HCT116 (cell line): ENCODE results near the gene HK3. TPM values are rescaled to one million over a fixed set of nuclear protein-coding genes. Genes with fewer than 3 reads are reported as not detected.

Source experiments
- ATAC-seq: fragments of 200-7000 bp; cut with Tn5 transposase; 2 replicates; pipeline ENCODE4 v1.9.1; 2020; ENCODE audit warnings: mild to moderate bottlenecking, moderate library complexity
- BruUV-seq: library from RNA; stranded (reverse); fragments of 400-500 nt; replicated peaks from 2 replicates; lab custom pipeline; 2021; lab: Mats Ljungman, UMichigan
- CTCF ChIA-PET: fragments of 300-600 bp; sonication (Branson Sonifier 250); formaldehyde crosslinking; loops from one replicate; lab custom pipeline; 2021; ENCODE audit warnings: antibody characterized with exemption; lab: Charles Lee
- POLR2A ChIA-PET: fragments of 300-600, 350-600 bp; sonication (Branson Sonifier 250); formaldehyde crosslinking; loops from one replicate; lab custom pipeline; 2021; ENCODE audit warnings: antibody characterized with exemption; lab: Charles Lee
- RAD21 ChIA-PET, 2 experiments: fragments of 300-600 bp; sonication (Branson Sonifier 250); formaldehyde crosslinking; loops; one replicate each; lab custom pipeline; 2023; ENCODE audit warnings: low total read pairs in 2 of 2; ENCODE audit not compliant: uncharacterized antibody in 2 of 2, unreplicated experiment in 2 of 2, low non-redundant PET in 1 of 2; lab: Charles Lee
- DNase-seq: peaks from one replicate; pipeline ENCODE4 v3.0.0-alpha.2; 2010; ENCODE audit warnings: low read depth, low spot score
- H2AFZ ChIP-seq: fragments of 200-600 bp; shearing (Covaris generic), sonication (generic); 2 replicates; pipeline ENCODE4 v1.6.1; 2017; ENCODE audit warnings: low read depth, mixed run types, mixed read lengths, antibody characterized with exemption, low read length; ENCODE audit not compliant: poor library complexity, severe bottlenecking
- H3K27ac ChIP-seq: 2 replicates; pipeline ENCODE4 v1.5.1; 2012; ENCODE audit warnings: low read depth, low read length
- H3K27me3 ChIP-seq: fragments of 200-600 bp; sonication (generic); 2 replicates; pipeline ENCODE4 v1.6.1; 2016; ENCODE audit warnings: mixed run types, low read length, mixed read lengths; ENCODE audit not compliant: insufficient read depth
- H3K36me3 ChIP-seq, 2 experiments: fragments of 200-500 bp in 1 of 2; fragments of 200-600 bp in 1 of 2; sonication (Bioruptor generic) in 1 of 2; sonication (generic) in 1 of 2; 2 replicates each; pipeline versions ENCODE4 v1.5.1 to v1.6.1; 2014 to 2016; ENCODE audit warnings: low read length in 2 of 2, inconsistent platforms in 1 of 2, mixed read lengths in 1 of 2, mixed run types in 1 of 2; ENCODE audit not compliant: insufficient read depth in 2 of 2, control insufficient read depth in 1 of 2
- H3K4me1 ChIP-seq, 2 experiments: fragments of 200-600 bp in 1 of 2; sonication (generic) in 1 of 2; 2 replicates each; pipeline versions ENCODE4 v1.5.1 to v1.6.1; 2012 to 2017; ENCODE audit warnings: low read length in 2 of 2, inconsistent platforms in 1 of 2, mild to moderate bottlenecking in 1 of 2, mixed read lengths in 1 of 2, mixed run types in 1 of 2, moderate library complexity in 1 of 2; ENCODE audit not compliant: insufficient read depth in 2 of 2, control insufficient read depth in 1 of 2
- H3K4me2 ChIP-seq: fragments of 200-600 bp; sonication (generic); 2 replicates; pipeline ENCODE4 v1.6.1; 2017; ENCODE audit warnings: mixed run types, low read length, mixed read lengths
- H3K4me3 ChIP-seq, 2 experiments: fragments of 200-600 bp in 1 of 2; sonication (generic) in 1 of 2; replicated peaks in 1 of 2; 2 replicates each; pipeline ENCODE4 v1.5.1; 2011 to 2016; ENCODE audit warnings: low read length in 2 of 2, control low read depth in 1 of 2, low read depth in 1 of 2, mild to moderate bottlenecking in 1 of 2, mixed read lengths in 1 of 2, mixed run types in 1 of 2
- H3K79me2 ChIP-seq: fragments of 200-600 bp; sonication (generic); 2 replicates; pipeline ENCODE4 v1.6.1; 2017; ENCODE audit warnings: mild to moderate bottlenecking, mixed run types, low read length, moderate library complexity, mixed read lengths; ENCODE audit not compliant: insufficient read depth
- H3K9ac ChIP-seq: fragments of 200-600 bp; sonication (generic); 2 replicates; pipeline ENCODE4 v1.6.1; 2016; ENCODE audit warnings: low read length, mixed read lengths
- H3K9me2 ChIP-seq: fragments of 200-600 bp; sonication (generic), shearing (Covaris generic); 2 replicates; pipeline ENCODE4 v1.6.1; 2017; ENCODE audit warnings: mixed run types, mild to moderate bottlenecking, moderate library complexity; ENCODE audit not compliant: insufficient read depth
- H3K9me3 ChIP-seq, 2 experiments: fragments of 200-500 bp in 1 of 2; fragments of 200-600 bp in 1 of 2; sonication (Bioruptor generic) in 1 of 2; sonication (generic) in 1 of 2; 2 replicates each; pipeline ENCODE4 v1.6.1; 2014 to 2017; ENCODE audit warnings: low read length in 2 of 2, mixed read lengths in 2 of 2, inconsistent platforms in 1 of 2, low read depth in 1 of 2, mild to moderate bottlenecking in 1 of 2, mixed run types in 1 of 2, moderate library complexity in 1 of 2; ENCODE audit not compliant: control insufficient read depth in 1 of 2, insufficient read depth in 1 of 2
- H4K20me1 ChIP-seq: fragments of 200-600 bp; sonication (generic), shearing (Covaris generic); 2 replicates; pipeline ENCODE4 v1.6.1; 2017; ENCODE audit warnings: mixed run types, mild to moderate bottlenecking, moderate library complexity; ENCODE audit not compliant: insufficient read depth
- CBX3 ChIP-seq: IDR thresholded peaks from 2 replicates; pipeline ENCODE4 v1.6.1; 2012; ENCODE audit warnings: low read depth
- CEBPB ChIP-seq: IDR thresholded peaks from 2 replicates; pipeline ENCODE4 v1.6.1; 2012; ENCODE audit warnings: low read depth
- CTCF ChIP-seq, 3 experiments: fragments of 200-600 bp in 1 of 3; sonication (generic) in 1 of 3; IDR thresholded peaks in 2 of 3; conservative IDR thresholded peaks in 1 of 3; 2 replicates each; pipeline ENCODE4 v1.5.1; 2012 to 2017; ENCODE audit warnings: low read depth in 2 of 3, low read length in 2 of 3, antibody characterized with exemption in 1 of 3, borderline replicate concordance in 1 of 3, control low read depth in 1 of 3, mild to moderate bottlenecking in 1 of 3, mixed read lengths in 1 of 3, mixed run types in 1 of 3, moderate library complexity in 1 of 3; ENCODE audit not compliant: insufficient read depth in 1 of 3
- EGR1 ChIP-seq: IDR thresholded peaks from 2 replicates; pipeline ENCODE4 v1.6.1; 2012; ENCODE audit warnings: low read depth
- EZH2phosphoT487 ChIP-seq: fragments of 200-600 bp; IDR thresholded peaks from 2 replicates; pipeline ENCODE4 v1.6.1; 2018; ENCODE audit warnings: antibody characterized with exemption, borderline replicate concordance
- FOSL1 ChIP-seq: IDR thresholded peaks from 2 replicates; pipeline ENCODE4 v1.6.1; 2012; ENCODE audit warnings: low read depth
- JUND ChIP-seq: IDR thresholded peaks from 2 replicates; pipeline ENCODE4 v1.6.1; 2012
- MAX ChIP-seq: IDR thresholded peaks from 2 replicates; pipeline ENCODE4 v1.6.1; 2012
- POLR2A ChIP-seq: IDR thresholded peaks from 2 replicates; pipeline ENCODE4 v1.7.0; 2011; ENCODE audit warnings: borderline replicate concordance; ENCODE audit not compliant: insufficient read depth, insufficient read length; ENCODE audit errors: extremely low read depth
- POLR2AphosphoS5 ChIP-seq: IDR thresholded peaks from 2 replicates; pipeline ENCODE4 v1.6.1; 2011; ENCODE audit warnings: mild to moderate bottlenecking, low read depth, low read length, moderate library complexity
- REST ChIP-seq: IDR thresholded peaks from 2 replicates; pipeline ENCODE4 v1.6.1; 2012; ENCODE audit warnings: low read depth
- SIN3A ChIP-seq: IDR thresholded peaks from 2 replicates; pipeline ENCODE4 v1.6.1; 2012; ENCODE audit warnings: low read depth
- SRF ChIP-seq: IDR thresholded peaks from 2 replicates; pipeline ENCODE4 v1.6.1; 2012; ENCODE audit warnings: low read depth
- TCF7L2 ChIP-seq: IDR thresholded peaks from 2 replicates; pipeline ENCODE4 v1.7.0; 2011; ENCODE audit warnings: borderline replicate concordance, inconsistent platforms; ENCODE audit not compliant: insufficient read depth, insufficient read length; ENCODE audit errors: extremely low read depth
- YY1 ChIP-seq: IDR thresholded peaks from 2 replicates; pipeline ENCODE4 v1.6.1; 2011; ENCODE audit warnings: low read length, low read depth, moderate library complexity, mild to moderate bottlenecking; ENCODE audit not compliant: insufficient replicate concordance; ENCODE audit errors: extremely low read depth
- ZBTB33 ChIP-seq: IDR thresholded peaks from 2 replicates; pipeline ENCODE4 v1.6.1; 2011; ENCODE audit warnings: mild to moderate bottlenecking, low read length, moderate library complexity; ENCODE audit not compliant: insufficient replicate concordance; ENCODE audit errors: extremely low read depth
- ZFX ChIP-seq: fragments of 450-650 bp; IDR thresholded peaks from 2 replicates; pipeline ENCODE4 v1.6.1; 2017
- ZNF274 ChIP-seq: fragments of 200-500 bp; sonication (Bioruptor generic); IDR thresholded peaks from 2 replicates; pipeline ENCODE4 v1.6.1; 2014; ENCODE audit warnings: mild to moderate bottlenecking, low read depth, low read length, inconsistent platforms
- intact Hi-C: fragments of 100-400 bp; cut with micrococcal nuclease; formaldehyde crosslinking; loops from 2 replicates; pipeline ENCODE4 v1.10.0; 2022
- total RNA-seq: library from RNA; stranded (reverse); gene quantifications from one replicate; pipeline ENCODE4 v1.2.1, GENCODE V29; 2021; ENCODE audit not compliant: unreplicated experiment

The HK3 gene
- total RNA-seq, 1 experiment from 2014 or later: 0.30 TPM

DNA sequence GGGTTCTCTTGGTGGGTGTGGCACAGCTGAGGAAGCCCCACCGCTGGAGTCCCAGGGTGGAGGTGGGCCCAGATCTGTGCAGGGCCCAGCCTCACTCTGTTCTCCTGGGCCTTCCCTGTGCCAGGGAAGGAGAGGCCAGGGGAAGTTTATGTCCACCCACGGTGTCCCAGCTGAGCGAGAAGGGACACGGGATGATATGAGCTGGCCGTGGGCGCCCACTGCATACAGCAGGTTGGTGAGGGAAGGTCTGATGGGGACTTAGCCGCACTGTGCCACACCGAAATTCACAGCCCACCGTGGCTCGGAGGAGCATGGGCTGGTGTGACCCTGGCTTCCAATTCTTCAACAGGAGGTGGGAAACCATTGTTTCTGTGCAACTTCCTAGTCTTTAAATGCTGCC is 54.9 kb downstream of the HK3 start:
- ATAC-seq: peak; percentile 41; the same call in 1 of the 2 replicates
- H3K4me1 ChIP-seq: no peaks in the 10 kb centered on the region
- BruUV-seq: no TSS peak
- no peak overlapping the region for H3K4me3 ChIP-seq
- CTCF ChIA-PET: no interaction called here
- no peaks in the 10 kb centered on the region for H3K9me3 ChIP-seq
- TF ChIP-seq SIN3A: no peak
- no peak for TF ChIP-seq REST
- TF ChIP-seq EGR1: no peak
- TF ChIP-seq CBX3: no peak
- no peak for TF ChIP-seq CEBPB
- TF ChIP-seq JUND: no peak
- TF ChIP-seq TCF7L2: no peak
- TF ChIP-seq FOSL1: no peak
- no peak for TF ChIP-seq EZH2phosphoT487
- no peak for TF ChIP-seq MAX
- no peak for TF ChIP-seq POLR2AphosphoS5
- no peak for TF ChIP-seq ZNF274
- no peak for TF ChIP-seq SRF
- TF ChIP-seq ZFX: no peak
- TF ChIP-seq YY1: no peak
- no peak for TF ChIP-seq CTCF (IDR thresholded peaks at IDR 0.05 in 2 of 3, conservative IDR thresholded peaks at IDR 0.05 in 1 of 3; ENCODE audit: borderline replicate concordance in 1 of 3, insufficient read depth in 1 of 3, low read depth in 2 of 3, low read length in 2 of 3)
- no peak for TF ChIP-seq POLR2A
- TF ChIP-seq ZBTB33: no peak
- TF ChIP-seq, all 23 proteins: peak for 0
- no peak overlapping the region for H3K9ac ChIP-seq
- no peaks in the 10 kb centered on the region for H3K9me2 ChIP-seq
- H3K27ac ChIP-seq: no peak overlapping the region
- ChIA-PET POLR2A (no interaction called here), RAD21 (no interaction called here)
- DNase-seq: no peak
- H3K36me3 ChIP-seq: no peaks in the 10 kb centered on the region
- no peaks in the 10 kb centered on the region for H4K20me1 ChIP-seq
- no peaks in the 10 kb centered on the region for H3K27me3 ChIP-seq
- H3K4me2 ChIP-seq: no peak overlapping the region
- intact Hi-C loops: no loop called here
- no peak overlapping the region for H2AFZ ChIP-seq
- H3K79me2 ChIP-seq: no peaks in the 10 kb centered on the region
